PFSK-1 (cell line): Measurements from ENCODE around the gene TMEM53.

Experiments
- FOXP2 ChIP-seq: optimal IDR thresholded peaks from 2 replicates; pipeline ENCODE3; 2011; ENCODE audit warnings: borderline replicate concordance, control low read depth, inconsistent platforms; ENCODE audit not compliant: insufficient read depth; ENCODE audit errors: extremely low read length, extremely low read depth
- POLR2AphosphoS5 ChIP-seq: IDR thresholded peaks from 2 replicates; pipeline ENCODE4 v1.6.1; 2012; ENCODE audit warnings: low read depth, mild to moderate bottlenecking, control low read depth, low read length, moderate library complexity
- SIN3A ChIP-seq: IDR thresholded peaks from 2 replicates; pipeline ENCODE4 v1.6.1; 2012; ENCODE audit warnings: mild to moderate bottlenecking, low read length, moderate library complexity, borderline replicate concordance; ENCODE audit not compliant: insufficient read depth
- TAF1 ChIP-seq: IDR thresholded peaks from 2 replicates; pipeline ENCODE4 v1.6.1; 2012; ENCODE audit warnings: low read length, control low read depth, borderline replicate concordance; ENCODE audit not compliant: insufficient read depth
- TF ChIP-seq, protein P1 (sequence below), 2 experiments: IDR thresholded peaks; 2 replicates each; pipeline versions ENCODE4 v1.6.1 to v1.8.0; 2011 to 2012; ENCODE audit warnings: low read depth in 2 of 2, low read length in 2 of 2, control low read depth in 1 of 2, inconsistent platforms in 1 of 2, mild to moderate bottlenecking in 1 of 2, moderate library complexity in 1 of 2; ENCODE audit not compliant: insufficient read depth in 1 of 2

TMEM53 gene

DNA sequence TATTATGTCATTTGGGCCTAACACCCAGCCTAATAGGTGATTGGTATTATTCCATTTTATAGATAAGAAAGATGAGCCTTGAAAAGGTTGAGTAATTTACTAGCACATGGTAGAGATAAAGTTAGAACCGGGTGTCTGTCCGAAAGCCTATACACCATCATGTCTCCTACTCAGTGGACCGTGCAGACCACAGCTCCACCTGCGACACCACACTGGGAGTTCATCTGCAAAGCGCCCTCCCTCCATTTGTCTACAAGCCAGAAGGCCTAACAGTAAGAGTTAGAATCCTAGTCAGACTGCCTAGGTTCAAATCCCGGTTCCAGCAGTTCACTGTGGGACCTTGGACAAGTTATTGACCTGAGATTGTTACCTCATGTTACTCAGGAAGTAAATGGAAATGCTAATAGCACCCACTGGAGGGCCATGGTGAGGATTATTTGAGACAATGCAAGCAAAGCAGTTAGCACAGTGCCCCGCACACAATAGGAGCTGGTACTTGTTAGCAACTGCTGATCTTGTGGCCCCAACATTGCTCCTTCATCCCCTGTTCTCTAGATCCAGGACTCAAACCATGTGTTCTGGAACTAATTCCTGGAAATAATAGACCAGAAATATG lies 20.7 kb upstream of the TMEM53 start:
- TF ChIP-seq POLR2AphosphoS5: no peak
- no peak for TF ChIP-seq SIN3A
- TF ChIP-seq FOXP2: no peak
- TF ChIP-seq, protein P1, sequence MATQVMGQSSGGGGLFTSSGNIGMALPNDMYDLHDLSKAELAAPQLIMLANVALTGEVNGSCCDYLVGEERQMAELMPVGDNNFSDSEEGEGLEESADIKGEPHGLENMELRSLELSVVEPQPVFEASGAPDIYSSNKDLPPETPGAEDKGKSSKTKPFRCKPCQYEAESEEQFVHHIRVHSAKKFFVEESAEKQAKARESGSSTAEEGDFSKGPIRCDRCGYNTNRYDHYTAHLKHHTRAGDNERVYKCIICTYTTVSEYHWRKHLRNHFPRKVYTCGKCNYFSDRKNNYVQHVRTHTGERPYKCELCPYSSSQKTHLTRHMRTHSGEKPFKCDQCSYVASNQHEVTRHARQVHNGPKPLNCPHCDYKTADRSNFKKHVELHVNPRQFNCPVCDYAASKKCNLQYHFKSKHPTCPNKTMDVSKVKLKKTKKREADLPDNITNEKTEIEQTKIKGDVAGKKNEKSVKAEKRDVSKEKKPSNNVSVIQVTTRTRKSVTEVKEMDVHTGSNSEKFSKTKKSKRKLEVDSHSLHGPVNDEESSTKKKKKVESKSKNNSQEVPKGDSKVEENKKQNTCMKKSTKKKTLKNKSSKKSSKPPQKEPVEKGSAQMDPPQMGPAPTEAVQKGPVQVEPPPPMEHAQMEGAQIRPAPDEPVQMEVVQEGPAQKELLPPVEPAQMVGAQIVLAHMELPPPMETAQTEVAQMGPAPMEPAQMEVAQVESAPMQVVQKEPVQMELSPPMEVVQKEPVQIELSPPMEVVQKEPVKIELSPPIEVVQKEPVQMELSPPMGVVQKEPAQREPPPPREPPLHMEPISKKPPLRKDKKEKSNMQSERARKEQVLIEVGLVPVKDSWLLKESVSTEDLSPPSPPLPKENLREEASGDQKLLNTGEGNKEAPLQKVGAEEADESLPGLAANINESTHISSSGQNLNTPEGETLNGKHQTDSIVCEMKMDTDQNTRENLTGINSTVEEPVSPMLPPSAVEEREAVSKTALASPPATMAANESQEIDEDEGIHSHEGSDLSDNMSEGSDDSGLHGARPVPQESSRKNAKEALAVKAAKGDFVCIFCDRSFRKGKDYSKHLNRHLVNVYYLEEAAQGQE (IDR thresholded peaks at IDR 0.05; ENCODE audit: insufficient read depth in 1 of 2, low read depth in 2 of 2, low read length in 2 of 2): no peak
- TF ChIP-seq TAF1: no peak

DNA sequence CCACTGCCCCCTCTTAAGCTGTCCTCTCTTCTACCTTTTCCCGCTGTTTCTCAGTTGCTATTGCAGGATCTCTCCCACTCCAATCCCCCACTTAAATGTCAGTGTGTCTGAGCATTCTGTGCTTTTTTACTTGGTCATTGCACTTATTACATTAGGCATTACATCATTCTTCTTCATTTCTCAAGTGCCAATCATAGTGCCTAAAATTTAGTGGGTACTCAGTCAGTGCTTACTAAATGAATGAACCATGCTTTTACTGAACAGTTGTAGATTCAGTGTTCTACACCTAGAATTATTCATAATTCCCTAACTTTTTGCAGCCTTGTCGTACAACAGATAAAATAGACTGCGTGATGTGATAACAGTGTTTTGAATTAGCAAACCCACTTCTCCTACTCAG lies 19.6 kb upstream of the TMEM53 start:
- TF ChIP-seq FOXP2 (no peak), POLR2AphosphoS5 (no peak), TAF1 (no peak), SIN3A (no peak)
- TF ChIP-seq, protein P1 (IDR thresholded peaks at IDR 0.05; ENCODE audit: insufficient read depth in 1 of 2, low read depth in 2 of 2, low read length in 2 of 2): no peak

DNA sequence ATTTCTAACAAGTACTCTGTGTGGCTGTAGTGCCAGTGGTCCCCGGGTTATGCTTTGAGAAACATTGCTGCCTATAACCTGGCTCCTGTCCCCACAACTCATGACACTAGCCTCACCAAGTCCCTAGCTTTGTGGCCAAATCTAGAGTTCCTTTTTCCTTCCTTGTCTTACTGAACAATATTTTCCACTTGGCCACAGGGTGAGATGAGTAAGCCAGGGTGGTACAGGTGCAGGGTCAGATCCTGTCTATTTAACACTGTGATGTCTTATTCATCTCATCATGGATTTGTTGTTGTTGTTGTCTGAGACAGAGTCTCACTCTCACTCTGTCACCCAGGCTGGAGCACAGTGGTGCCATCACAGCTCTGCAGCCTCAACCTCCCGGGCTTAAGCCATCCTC lies 18.9 kb upstream of the TMEM53 start:
- no peak for TF ChIP-seq SIN3A
- no peak for TF ChIP-seq TAF1
- TF ChIP-seq FOXP2: no peak
- TF ChIP-seq, protein P1 (IDR thresholded peaks at IDR 0.05; ENCODE audit: insufficient read depth in 1 of 2, low read depth in 2 of 2, low read length in 2 of 2): no peak
- TF ChIP-seq POLR2AphosphoS5: no peak

DNA sequence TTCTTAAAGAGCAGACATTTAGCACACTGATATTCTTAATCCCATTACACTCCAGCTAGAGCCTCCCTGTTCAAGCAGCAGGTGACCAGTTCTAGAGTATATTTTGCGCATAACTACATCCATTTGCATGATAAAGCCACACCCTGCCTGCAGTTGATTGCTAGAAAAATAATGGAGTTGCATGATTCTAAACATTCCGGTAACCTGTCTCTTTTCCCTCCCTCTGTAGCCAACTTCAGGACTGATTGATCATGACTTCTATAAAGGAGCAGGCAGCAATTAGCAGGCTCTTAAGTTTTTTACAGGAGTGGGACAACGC lies 15.1 kb upstream of the TMEM53 start:
- TF ChIP-seq SIN3A (no peak), FOXP2 (no peak), TAF1 (no peak), POLR2AphosphoS5 (no peak)
- TF ChIP-seq, protein P1 (IDR thresholded peaks at IDR 0.05; ENCODE audit: insufficient read depth in 1 of 2, low read depth in 2 of 2, low read length in 2 of 2): no peak

DNA sequence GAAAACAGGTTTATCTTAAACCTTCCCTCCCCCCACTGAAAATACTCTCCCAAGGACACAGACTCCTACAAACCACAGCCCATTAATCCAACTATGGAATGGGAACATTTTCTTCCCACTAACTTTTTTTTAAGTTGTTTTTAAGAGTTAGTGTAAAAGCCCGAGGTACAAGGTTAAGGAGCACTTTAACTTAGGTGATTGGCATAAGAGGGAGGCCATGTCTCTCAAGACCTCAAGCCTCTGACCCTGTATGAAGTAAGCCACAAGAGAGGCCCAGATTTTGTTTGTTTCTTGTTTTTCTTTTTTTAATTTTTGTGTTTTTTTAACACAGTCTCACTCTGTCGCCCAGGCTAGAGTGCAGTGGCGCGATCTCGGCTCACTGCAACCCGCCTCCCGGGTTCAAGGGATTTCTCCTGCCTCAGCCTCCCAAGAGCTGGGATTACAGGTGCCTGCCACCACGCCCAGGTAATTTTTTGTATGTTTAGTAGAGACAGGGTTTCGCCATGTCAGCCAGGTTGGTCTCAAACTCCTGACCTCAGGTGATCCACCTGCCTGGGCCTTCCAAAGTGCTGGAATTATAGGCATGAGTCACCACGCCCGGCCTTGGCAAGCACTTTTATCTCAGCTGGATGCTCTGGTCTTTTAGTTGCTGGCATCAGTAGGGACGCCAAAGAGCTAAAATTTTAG lies 14.6 kb upstream of the TMEM53 start:
- TF ChIP-seq SIN3A (no peak), POLR2AphosphoS5 (no peak), FOXP2 (no peak), TAF1 (no peak)
- TF ChIP-seq, protein P1 (IDR thresholded peaks at IDR 0.05; ENCODE audit: insufficient read depth in 1 of 2, low read depth in 2 of 2, low read length in 2 of 2): no peak
